A172 (cell line): ENCODE measurements around the gene NBEA. TPM values are rescaled to one million over a fixed set of nuclear protein-coding genes. Genes with fewer than 3 reads are reported as not detected.
"Not testable (repeated sequence)": the region's sequence is repeated elsewhere in the genome, so short reads cannot be mapped to it uniquely, and the experiment has no call there.

Experiments used
- DNase-seq: peaks from one replicate; pipeline ENCODE4 v3.0.0-alpha.2; 2015; ENCODE audit warnings: low spot score
- total RNA-seq: library from RNA; depleted of rRNA; stranded (reverse); fragments of >200 nt; shearing (Covaris generic); gene quantifications from 2 replicates; pipeline ENCODE4 v1.2.3, GENCODE V29; 2014

NBEA gene
- total RNA-seq, 1 experiment from 2014 or later: 2.5 TPM

DNA sequence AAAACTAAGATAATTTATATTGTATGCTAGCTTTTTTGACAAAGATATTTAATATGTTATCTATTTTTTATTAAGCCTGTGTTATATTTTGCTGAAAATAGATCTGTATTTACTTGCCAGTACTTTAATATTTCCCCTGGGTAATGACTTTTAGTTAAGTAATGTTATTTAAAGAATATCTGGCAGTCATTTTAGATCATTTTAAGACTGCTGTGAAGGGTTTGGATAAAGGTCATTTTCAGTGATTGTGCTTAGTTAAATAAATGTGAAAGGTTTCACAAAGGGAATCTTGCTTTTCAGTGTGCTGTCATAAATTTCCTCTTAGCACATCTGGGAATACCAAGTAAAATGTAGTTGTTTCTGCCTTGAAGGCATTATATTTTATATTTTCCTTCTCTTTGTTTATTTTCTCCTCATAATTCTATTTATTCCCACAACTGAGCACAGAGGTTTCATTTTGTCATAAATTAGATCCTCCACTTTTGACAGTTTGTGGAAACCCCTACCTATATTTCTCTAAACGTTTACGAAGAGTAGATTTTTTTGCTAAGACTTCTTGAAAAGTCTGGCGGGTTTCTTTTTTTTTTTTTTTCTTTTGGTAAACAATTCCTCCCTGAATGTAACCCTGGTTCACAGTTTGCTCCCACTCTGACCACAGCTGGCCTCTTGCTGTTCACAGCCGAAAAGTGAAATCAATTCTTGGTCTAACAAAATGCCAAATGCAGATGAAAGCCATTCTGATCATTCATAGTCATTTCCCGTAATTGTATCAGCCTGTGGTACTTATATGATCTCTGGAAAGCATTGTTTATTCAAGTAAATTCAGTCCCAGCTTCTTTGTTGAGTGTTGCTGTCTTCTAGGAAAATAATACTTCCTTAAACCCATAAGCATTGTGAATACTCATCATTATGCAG lies 446.6 kb downstream of the NBEA start:
- no peak for DNase-seq

DNA sequence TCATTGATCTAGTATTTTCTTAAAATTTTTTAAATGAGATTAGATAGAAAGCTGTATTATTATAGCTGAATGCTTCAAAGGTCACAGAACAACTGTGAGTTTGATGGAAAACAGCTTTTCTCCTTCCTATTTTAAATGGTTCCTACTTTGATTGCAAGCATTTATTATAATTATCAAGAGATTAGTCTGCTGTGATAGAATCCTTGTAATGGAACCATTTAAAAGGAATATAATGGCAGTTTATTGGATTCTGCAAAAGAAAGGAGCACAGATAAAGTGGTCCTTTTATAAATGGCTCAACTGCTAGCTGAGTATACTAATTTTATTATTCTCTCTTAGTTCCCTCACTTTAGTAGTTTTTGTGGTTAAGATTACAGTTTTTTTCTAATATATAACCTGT lies 447.5 kb downstream of the NBEA start:
- DNase-seq: no peak

DNA sequence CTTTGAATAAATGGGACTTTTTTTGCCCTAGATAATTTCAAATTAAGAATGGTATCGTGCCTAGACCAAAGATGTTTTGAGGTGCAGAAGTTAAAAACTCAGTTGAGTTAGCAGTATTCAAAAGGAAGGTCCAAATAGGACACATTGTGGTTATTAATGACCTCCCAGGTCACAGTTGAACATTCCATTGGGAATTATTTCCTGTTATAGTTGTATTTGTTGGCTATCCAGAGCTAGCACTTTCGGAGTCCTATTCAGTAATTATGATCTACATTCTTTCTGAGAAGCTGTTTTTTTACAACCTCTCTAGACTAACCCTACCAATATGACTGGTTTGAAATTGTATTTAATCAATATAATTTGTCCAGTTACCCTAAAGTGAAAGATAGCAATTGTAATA lies 450.7 kb downstream of the NBEA start:
- DNase-seq: no peak

GRCh38 chr13:35393886-35394285 lies 451.8 kb downstream of the NBEA start:
- DNase-seq: no peak

DNA sequence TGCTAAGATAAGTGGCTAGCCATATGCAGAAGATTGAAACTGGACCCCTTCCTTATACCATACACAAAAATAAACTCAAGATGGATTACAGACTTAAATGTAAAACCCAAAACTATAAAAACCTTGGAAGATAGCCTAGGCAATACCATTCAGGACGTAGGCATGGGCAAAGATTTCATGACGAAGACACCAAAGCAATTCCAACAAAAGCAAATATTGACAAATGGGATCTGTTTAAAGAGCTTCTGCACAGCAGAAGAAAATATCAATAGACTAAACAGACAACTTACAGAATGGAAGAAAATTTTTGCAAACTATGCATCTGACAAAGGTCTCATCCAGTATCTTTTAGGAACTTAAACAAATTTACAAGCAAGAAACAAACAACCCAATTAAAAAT lies 466.2 kb downstream of the NBEA start:
- DNase-seq: not testable (repeated sequence)

DNA sequence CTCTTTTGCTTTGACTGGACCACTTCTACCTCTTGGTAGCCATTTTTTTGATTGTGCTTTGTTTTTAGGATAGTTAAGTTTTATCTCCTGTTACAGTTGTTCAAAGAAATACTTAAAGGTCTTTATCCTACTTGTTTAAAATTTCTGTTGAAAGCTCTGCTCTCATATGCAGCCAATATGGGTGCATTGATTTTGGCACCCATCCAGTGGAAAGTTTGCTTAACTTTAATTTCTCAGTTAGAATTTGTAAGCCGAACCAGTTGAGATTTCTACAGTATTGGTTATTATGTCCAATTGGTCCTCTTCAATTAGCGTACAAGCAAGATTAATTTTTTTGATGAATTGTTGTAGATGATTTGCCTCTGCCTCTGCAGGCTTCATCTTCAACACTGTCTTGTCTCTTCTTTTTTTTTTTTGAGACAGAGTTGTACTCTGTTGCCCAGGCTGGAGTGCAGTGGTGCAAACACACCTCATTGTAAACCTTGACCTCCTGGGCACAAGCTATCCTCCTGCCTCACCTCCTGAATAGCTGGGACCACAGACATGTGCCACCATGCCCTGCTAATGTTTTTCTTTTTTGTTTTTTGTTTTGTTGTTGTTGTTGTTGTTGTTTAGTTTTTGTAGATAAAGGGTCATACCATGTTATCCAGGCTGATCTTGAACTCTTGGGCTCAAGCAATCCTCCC lies 469.1 kb downstream of the NBEA start:
- no peak for DNase-seq

DNA sequence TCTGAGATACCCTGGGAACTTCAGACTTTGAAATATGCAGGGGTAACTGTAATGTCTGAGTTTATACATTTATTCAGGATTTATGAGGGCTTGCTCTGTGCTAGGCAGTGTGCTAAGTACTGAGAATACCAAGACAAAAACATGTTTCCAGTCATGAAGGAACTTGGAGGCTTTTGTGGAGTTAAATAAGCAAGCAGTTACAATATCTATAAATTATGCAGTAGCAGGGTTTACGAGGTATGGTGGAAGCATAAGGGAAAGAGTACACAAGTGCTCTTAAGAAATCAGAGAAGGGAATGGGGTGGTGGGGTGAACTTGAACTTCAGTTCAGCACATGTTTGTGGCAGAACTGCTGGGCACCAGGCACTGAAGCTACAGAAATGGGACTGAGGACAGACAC lies 506.4 kb downstream of the NBEA start:
- no peak for DNase-seq

- DNase-seq: no peak
Measured at GRCh38 chr13:35449821-35450220, 507.8 kb downstream of the NBEA start.

GRCh38 chr13:35455022-35455421 lies 513.0 kb downstream of the NBEA start:
- DNase-seq: no peak

- no peak for DNase-seq
Measured at GRCh38 chr13:35457258-35457657, 515.2 kb downstream of the NBEA start.

DNA sequence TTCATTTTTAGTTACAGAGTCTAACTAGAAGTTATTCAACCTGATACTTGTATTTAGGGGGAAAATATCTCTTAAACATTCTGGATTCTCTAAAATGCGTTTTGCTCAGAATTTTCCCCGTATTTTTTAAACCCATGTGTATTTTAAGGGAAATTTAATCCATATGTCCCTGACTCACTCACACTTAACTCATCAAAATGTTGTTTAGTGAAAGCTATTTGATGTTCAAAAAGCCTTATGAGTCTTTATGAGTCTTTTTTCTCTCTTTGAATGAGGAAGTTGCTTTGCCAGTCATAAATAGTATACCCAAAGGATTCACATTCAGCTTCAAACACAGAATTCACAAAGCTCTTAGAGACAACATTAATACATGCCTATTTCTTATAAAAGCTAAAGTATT lies 518.0 kb downstream of the NBEA start:
- no peak for DNase-seq

DNA sequence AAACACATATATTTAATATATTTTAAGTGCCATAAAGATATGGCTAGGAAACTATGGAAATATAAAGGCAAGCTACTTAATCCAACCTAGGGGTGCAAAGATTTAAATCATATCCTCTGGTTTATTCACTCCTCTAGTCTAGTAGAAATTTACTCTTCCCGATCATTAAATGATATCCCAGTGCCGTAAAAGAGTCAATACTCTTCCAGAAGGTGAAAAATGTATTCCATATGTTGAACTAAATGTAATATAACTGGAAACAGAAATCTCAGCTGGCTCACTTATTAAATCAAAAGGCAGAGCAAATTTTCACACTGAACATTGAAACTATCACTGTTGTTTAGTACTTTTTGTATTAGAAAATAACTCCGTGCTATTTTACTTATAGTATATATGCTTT lies 523.3 kb downstream of the NBEA start:
- no peak for DNase-seq

GRCh38 chr13:35468195-35468594 lies 526.1 kb downstream of the NBEA start:
- DNase-seq: no peak

DNA sequence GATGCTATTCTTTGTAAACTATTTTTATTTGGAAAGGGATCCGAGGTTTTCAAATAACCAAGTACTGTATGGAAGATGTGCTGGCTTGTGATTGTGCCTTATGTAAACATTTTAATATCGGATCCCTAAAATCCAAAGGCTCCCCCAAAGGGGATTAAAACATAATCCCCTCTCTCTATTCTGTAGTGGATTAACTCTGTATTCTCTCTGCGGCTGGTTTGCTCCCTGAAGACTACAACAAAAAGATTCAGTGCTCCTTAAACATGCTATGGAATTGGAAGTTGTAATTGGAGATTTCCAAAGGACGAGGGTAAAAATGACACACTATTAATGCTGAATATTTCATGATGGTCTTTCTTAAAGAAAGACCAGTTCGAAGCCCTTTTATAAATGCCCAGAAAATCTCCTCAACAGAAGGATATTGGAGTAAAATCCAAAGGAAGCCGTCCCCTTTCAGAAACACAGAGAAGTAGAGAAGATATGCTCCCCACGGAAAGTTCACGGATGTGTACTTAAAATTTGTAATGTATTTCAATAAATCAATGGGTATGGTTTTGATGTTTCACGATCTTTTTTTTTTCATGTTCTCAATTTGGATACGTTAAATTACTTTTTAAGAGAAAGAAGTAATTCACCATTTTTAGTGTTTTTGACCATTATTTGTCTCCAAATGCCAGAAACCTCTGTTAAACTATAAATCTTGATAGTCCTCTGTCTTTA lies 527.9 kb downstream of the NBEA start:
- no peak for DNase-seq

DNA sequence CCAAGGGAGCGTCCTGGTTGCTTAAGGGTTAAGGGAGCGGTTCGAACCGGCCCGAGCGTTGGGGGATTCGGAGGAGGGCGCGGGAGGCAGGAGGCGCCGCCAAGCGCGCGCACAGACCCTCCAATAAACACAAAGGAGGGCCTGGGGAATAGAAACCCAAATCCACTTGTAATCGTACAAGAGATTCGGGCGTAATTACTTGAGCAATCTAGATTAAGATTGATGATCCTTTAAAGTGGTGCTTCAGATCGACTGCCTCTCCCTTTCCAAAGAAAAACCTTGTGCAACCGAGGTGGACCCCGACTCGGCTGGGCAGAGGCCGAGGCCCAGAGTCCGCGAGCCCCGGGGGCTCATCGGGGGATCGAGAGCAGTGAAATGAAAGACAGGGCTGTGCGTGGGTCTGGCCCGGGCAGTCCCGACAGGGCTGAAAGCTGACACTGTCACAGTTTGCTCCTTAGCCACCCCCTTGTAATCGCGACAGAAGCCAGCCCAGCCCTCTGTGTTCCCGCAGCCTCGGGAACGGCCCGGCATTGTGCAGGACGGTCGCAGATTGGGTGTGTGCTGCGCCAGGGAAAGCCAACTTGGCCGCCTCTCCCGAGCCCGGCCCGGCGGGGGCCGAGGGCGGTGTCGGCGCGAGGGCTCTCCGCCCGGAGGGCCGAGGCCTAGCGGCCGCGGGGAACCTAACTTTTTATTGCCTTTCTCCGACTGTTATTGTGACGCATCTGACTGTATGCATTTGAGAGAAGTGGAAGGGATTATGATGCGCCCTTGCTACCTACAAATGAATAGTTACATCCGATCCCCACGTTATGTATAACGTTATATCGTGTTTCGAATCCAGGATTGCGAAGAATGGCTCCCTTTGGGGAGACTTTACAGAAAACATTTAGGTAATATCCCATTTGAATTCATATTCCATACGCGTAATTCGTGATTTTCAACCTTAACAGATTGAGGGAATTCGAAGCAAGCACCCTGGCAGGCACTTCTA lies 528.9 kb downstream of the NBEA start:
- no peak for DNase-seq

DNA sequence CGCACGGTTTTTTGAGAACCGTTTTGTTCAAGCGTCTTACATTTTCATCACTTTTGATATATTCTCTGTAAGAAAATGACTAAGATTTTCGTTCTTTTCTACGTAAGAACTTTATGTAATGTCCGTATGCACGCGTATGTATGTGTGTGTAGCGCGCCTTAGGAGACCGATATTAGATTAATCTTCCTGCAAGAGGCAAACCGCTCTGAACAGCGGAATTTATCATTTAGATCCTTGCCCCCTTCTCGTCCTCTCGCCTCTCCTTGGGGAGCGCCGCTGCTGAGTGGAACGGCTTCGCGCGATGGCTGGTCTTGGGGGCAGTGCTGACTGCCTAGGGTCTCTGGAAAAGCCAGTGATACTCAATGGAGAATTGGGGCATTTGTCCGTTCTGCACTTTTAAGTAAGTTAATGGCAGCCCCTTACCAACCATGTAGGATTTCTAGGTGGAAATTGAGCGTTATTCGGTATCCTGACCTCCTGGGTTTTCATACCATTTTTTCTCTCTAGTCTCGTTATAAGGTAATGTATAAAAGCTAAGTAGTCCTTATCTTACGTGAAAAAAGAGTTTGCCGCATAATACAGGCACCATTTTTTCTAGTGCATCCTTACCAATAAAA lies 529.7 kb downstream of the NBEA start:
- DNase-seq: no peak

DNA sequence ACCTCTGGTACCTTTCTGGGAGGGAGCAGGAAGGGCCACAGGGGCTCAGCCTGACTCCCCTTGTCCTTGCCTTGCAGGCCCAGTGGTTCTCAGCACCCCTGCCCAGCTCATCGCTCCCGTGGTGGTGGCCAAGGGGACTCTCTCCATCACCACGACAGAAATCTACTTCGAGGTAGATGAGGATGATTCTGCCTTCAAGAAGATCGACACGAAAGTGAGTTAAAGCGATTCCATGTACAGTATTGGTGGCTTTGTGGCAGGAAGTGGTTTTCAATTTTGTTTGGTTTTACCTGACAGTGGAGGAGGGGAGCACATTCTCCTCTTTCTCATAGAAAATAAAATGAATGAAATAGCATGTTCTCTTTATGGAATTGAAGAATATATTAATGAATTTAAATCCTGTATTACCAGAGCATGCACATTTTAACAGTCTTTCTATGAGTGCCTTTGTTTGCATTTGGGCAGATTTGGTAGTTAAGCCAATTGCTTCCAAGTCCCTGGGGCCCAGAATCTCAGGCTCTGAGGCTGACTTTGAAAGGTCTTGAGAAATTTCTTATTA lies 530.3 kb downstream of the NBEA start:
- no peak for DNase-seq

GRCh38 chr13:35473206-35473775 lies 531.2 kb downstream of the NBEA start:
- DNase-seq: no peak

GRCh38 chr13:35473802-35474201 lies 531.7 kb downstream of the NBEA start:
- no peak for DNase-seq
